NCI-H146 treated with DMSO at 0.1 percent for 48 hours (cell line): ENCODE data around the gene PPY.
"Not testable (repeated sequence)": the region's sequence is repeated elsewhere in the genome, so short reads cannot be mapped to it uniquely, and the experiment has no call there.

ENCODE experiments used
- DNase-seq: peaks from one replicate; lab custom pipeline; 2025; ENCODE audit not compliant: unreplicated experiment; lab: John Stamatoyannopoulos, UW

PPY gene

GRCh38 chr17:43966276-43966675, 24.0 kb upstream of the PPY start:
- no peak for DNase-seq

GRCh38 chr17:43962479-43962878, 20.2 kb upstream of the PPY start:
- no peak for DNase-seq

GRCh38 chr17:43961954-43962353, 19.7 kb upstream of the PPY start:
- DNase-seq, result no peak

- DNase-seq, result not testable (repeated sequence)
These were observed 19.0 kb upstream of the PPY start for GRCh38 chr17:43961292-43961691.

- no peak for DNase-seq
These were observed 16.6 kb upstream of the PPY start for GRCh38 chr17:43958748-43959352.

GRCh38 chr17:43956222-43956621, 13.9 kb upstream of the PPY start:
- no peak for DNase-seq

- DNase-seq, result no peak
These were observed 11.5 kb upstream of the PPY start, which contains the start of gene PYY for GRCh38 chr17:43953746-43954145. TSS of gene PYY (minus strand) at chr17:43953940. CDS start at chr17:43953483, 457 bp downstream.

- DNase-seq, result no peak
These were observed 10.7 kb upstream of the PPY start for GRCh38 chr17:43952724-43953666.

GRCh38 chr17:43952351-43952723, 10.1 kb upstream of the PPY start:
- DNase-seq, result no peak

GRCh38 chr17:43951750-43952149, 9.5 kb upstream of the PPY start:
- DNase-seq, result no peak

- no peak for DNase-seq
These were observed 8.3 kb upstream of the PPY start for GRCh38 chr17:43950554-43950953.

- DNase-seq, result no peak
These were observed 7.5 kb upstream of the PPY start for GRCh38 chr17:43949781-43950180.

GRCh38 chr17:43946781-43947180, 4.5 kb upstream of the PPY start:
- no peak for DNase-seq

- DNase-seq, result no peak
These were observed 3.0 kb upstream of the PPY start for GRCh38 chr17:43945074-43945829.

- DNase-seq, result no peak
These were observed 1.6 kb downstream of the PPY start for GRCh38 chr17:43940630-43941029.

GRCh38 chr17:43939886-43940285, 2.4 kb downstream of the PPY start:
- no peak for DNase-seq

- not testable (repeated sequence) for DNase-seq
These were observed 2.8 kb downstream of the PPY start for GRCh38 chr17:43939452-43939851.

- no peak for DNase-seq
These were observed 3.5 kb downstream of the PPY start for GRCh38 chr17:43938838-43939182.

GRCh38 chr17:43936434-43936833, 5.8 kb downstream of the PPY start:
- no peak for DNase-seq

GRCh38 chr17:43935926-43936261, 6.4 kb downstream of the PPY start:
- DNase-seq, result no peak

GRCh38 chr17:43935204-43935925, 6.9 kb downstream of the PPY start:
- DNase-seq, result no peak
